GM19467 (cell line): ENCODE results near the gene PLPP3.
"Not testable (repeated sequence)": the region's sequence is repeated elsewhere in the genome, so short reads cannot be mapped to it uniquely, and the experiment has no call there.

ENCODE experiments used
- ATAC-seq: cut with Tn5 transposase; IDR thresholded peaks from one replicate; pipeline ENCODE4 v1.9.1; 2021; ENCODE audit warnings: mild to moderate bottlenecking, moderate library complexity; ENCODE audit not compliant: unreplicated experiment

Gene PLPP3

GRCh38 chr1:56578963-56579875 lies at the start of gene PLPP3:
Gene PLPP3, minus strand, starts transcription at chr1:56579563. Its CDS starts 547 bp downstream, at chr1:56579016.
- ATAC-seq: no peak

DNA sequence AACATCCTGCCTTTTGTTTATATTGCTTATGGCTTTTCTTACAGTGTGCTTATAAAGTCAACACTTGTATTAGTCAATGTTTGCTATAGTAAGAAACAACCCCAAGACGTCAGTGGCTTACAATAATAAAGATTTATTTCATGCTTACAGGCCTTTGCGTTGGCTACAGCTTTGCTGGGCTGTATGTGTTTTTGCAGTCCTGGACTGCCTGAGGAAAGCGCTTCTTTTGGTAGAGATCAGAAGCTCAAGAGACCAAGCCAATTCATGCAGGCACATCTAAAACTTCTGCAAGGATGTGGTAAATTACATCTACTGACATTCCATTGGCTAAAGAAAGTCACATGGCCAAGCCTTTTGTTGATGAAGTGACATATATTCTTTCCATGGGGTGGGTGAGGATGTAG lies 48.3 kb upstream of the PLPP3 start:
- ATAC-seq: no peak

GRCh38 chr1:56627019-56627635 lies 47.8 kb upstream of the PLPP3 start:
- no peak for ATAC-seq

GRCh38 chr1:56626546-56626945 lies 47.2 kb upstream of the PLPP3 start:
- no peak for ATAC-seq

DNA sequence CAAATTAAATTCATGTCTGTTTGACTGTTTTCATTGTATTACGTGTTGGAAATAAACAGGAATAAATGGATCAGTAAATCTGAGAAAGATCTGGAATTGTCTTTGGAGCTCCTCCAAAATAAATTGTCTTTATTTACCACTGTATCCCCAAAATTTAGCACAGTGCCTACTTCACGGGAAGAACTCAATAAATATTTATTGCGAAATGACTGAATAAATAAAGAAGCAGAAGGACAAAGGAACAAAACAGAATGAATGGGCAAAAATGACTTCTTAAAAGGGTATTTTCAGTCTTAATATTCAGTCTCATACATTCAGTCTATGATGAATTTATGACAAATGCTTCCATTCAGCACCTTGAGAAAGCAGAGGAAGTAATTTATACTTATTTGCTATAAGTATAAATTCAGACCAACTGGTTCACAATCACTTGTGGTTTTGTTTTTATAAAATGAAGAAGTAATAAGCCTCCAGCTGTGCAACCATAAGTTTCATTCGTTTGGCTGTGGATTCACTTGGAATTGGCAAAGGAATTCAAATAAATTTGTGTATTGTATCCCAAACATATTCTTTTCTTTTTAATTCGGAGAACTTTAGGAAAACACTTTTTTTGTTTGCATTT lies 46.6 kb upstream of the PLPP3 start:
- no peak for ATAC-seq

- no peak for ATAC-seq
These were observed 37.8 kb upstream of the PLPP3 start for GRCh38 chr1:56617141-56617540.

- not testable (repeated sequence) for ATAC-seq
These were observed 31.4 kb upstream of the PLPP3 start for GRCh38 chr1:56610770-56611169.

GRCh38 chr1:56610097-56610496 lies 30.7 kb upstream of the PLPP3 start:
- not testable (repeated sequence) for ATAC-seq

GRCh38 chr1:56595397-56596191 lies 16.2 kb upstream of the PLPP3 start:
- ATAC-seq: not testable (repeated sequence)

DNA sequence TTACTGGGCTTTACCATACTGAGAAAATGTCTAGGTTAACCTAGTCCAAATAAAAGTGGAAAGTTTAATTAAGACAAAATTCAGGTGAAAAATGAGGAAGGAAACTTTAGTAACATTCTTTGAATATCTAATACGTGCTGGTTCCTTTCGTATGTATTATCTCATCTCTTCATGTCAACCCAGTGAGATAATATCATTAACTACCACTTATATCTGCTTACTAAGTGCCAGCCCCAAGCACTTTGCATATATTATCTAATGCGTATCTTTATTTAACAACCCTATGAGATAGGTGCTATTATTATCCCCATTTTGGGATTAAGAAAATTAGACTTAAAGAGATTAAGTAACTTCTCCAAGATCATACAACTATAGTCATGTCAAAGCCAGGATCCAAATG lies 12.5 kb upstream of the PLPP3 start:
- ATAC-seq: no peak

GRCh38 chr1:56590520-56591011 lies 11.2 kb upstream of the PLPP3 start:
- no peak for ATAC-seq

GRCh38 chr1:56589369-56589768 lies 10.0 kb upstream of the PLPP3 start:
- ATAC-seq: no peak

DNA sequence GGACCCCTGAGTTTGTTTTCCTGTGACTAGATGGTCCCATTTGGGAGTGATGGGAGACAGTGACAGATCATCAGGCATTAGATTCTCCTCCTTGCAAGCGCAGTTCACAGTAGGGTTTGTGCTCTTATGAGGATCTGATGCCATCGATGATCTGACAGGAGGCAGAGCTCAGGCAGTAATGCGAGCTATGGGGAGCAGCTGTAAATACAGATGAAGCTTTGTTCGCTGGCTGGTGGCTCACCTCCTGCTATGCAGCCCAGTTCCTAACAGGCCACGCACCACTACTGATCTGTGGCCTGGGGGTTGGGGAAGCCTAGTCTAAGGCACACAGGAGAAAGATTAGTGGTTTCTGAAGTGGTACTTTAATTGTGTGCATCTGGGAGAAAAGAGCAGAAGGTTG lies 7.1 kb upstream of the PLPP3 start:
- ATAC-seq: no peak

GRCh38 chr1:56585985-56586384 lies 6.6 kb upstream of the PLPP3 start:
- ATAC-seq: no peak

DNA sequence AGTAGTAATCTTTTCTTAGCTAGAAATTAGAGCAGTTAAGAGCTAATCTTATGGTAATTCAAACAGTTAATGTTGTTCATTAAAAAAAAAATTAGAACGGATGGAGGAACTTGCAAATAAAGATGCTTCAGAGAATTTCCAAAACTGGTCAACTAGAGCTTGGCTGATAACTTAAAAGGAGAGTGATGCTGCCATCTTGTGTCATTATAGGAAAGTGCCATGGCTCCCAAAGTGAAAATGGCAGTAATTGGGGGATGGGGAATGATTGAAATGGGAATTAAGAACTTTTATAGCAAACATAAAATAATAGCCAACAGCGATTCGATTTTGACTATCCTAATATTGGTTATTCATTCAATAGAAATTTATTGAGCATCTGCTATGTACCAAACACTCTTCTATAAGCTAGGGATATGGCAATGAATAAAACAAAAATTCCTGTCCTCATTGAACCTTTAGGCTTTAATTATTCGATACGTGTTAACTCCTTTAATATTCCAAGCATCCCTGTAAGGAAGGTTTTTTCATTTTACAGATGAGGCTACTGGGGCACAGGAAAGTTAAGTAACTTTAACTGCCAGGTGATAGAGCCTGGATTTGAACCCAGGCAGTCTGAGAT lies 5.7 kb upstream of the PLPP3 start:
- ATAC-seq: no peak

GRCh38 chr1:56583957-56584468 lies 4.7 kb upstream of the PLPP3 start:
- ATAC-seq: no peak

DNA sequence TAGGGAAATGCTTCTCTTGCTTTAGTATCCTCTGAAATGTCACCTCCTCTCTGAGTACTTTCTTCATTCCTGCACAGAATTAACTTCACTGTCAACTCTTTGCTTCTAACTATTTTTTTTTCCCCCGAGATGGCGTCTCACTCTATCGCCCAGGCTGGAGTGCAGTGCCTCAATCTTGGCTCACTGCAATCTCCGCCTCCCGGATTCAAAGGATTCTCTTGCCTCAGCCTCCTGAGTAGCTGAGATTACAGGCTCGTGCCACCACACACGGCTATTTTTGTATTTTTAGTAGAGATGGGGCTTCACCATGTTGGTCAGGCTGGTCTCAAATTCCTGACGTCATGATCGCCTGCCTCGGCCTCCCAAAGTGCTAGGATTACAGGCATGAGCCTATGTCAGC lies 1.4 kb upstream of the PLPP3 start:
- no peak for ATAC-seq

DNA sequence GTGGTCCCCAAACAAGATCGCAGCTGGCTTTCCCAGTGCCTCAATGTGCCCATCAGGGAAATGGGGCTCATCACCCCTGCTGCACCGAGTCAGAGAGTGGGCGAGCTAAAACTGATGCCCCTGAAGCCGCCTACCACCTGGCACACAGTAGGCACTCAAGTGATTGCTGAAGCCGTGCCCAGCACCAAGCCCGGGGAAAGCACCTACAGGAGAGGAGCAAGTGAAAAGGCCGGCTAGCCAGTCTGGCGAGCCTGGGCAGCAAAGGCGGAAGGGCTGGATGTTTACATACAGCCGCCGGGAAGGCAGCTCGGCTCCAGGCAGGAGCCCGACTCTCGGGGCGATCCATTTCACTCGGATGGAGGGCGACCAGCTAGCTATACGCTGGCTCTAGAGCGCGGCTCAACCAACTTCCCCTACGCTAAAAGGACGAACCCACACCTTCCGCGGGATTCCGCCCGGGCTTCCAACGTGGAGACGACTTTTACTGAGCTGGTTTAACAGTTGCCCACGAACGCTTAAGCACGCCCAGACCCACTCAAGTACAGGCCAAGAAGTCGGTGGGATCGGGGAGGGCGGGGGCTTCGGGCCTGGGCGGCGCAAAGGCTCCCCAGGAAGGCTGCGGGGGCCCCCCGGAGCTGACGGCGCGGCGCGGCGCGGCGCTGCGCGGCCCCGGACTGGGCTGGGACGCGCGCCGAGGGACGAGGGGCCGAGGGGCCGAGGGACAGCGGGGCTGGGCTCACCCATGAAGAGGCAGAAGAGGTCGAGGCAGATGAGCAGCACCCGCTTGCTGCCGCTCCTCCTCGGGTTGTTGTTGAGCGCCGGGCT lies 1.0 kb downstream of the PLPP3 start:
- ATAC-seq: no peak

DNA sequence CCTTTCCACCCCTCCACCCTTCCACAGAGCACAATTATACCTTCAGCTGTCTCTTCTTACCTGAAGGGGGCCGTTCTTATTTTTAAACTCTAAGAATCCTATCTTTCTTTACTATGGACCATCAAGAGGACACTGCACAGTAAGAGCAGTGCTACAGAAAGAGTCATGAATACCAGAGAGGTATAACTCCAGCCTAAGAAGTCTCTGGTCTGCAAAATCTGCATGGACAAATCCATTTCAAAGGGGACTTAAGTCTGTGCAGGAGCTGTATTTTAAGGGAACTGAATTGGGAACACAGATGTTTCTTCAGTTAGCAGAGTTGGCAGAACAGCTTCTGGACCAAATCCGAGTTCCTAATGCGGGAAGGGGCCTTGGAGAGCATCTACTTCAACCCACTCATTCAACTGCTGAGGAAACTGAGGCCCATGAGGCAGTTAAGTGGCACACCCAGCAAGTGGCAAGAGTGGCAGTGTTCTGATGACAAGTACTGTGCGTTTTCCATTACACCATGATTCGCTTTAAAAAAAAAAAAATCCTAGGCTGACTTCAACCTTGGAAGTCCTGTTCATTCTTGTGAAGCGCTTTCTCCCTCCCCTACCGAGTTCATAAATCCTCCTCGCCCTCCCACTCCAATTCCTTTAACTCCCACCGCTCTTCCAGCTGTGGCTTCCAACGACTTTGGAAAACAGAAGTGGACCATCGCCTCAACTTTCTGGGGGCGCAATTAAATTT lies 1.8 kb downstream of the PLPP3 start:
- ATAC-seq: no peak
